ENCODE measurements around the gene FOXRED1. TPM values are rescaled to one million over a fixed set of nuclear protein-coding genes. Genes with fewer than 3 reads are reported as not detected.

The FOXRED1 gene
- total and polyA plus RNA-seq, 7 donors = 12.3 to 27.7 (median 18.3) TPM

GRCh38 chr11:126279191-126279590 lies 10.2 kb downstream of the FOXRED1 start:
- Histone ChIP-seq H3K27me3 (ENCODE audit: insufficient read depth in 3 of 3, low read length in 2 of 3) (no peaks in the 10 kb centered on the region), H3K27ac (no peak overlapping the region), H3K9me3 (no peaks in the 10 kb centered on the region), H3K36me3 (ENCODE audit: insufficient read depth in 1 of 2, low read depth in 1 of 2) (peaks cover 2 to 41% of the 10 kb centered on the region in 2 donors), H3K4me3 (no peak overlapping the region), H3K4me1 (peaks cover 15% of the 10 kb centered on the region)
- 71 to 78% (median 77%) methylated on average over 8 of the region's 8 CpGs for WGBS, 3 donors
- ATAC-seq (no peak), DNase-seq (no peak)
- no peak for TF ChIP-seq CTCF (IDR thresholded peaks at IDR 0.05)
- intact Hi-C loops (cut with DNase I) = no loop called here

- H3K36me3 ChIP-seq (ENCODE audit: insufficient read depth in 1 of 2, low read depth in 1 of 2) = peaks cover 0 to 27% of the 10 kb centered on the region in 2 donors
- H3K27ac ChIP-seq = no peak overlapping the region
- no peak for DNase-seq
- no peaks in the 10 kb centered on the region for H3K9me3 ChIP-seq
- ATAC-seq = no peak
- intact Hi-C loops (cut with DNase I) = no loop called here
- WGBS, 3 donors = 64 to 75% (median 74%) methylated on average over 5 of the region's 5 CpGs
- no peak for TF ChIP-seq CTCF (IDR thresholded peaks at IDR 0.05)
- H3K27me3 ChIP-seq (ENCODE audit: insufficient read depth in 3 of 3, low read length in 2 of 3) = no peaks in the 10 kb centered on the region
- H3K4me1 ChIP-seq = peaks cover 22% of the 10 kb centered on the region
- no peak overlapping the region for H3K4me3 ChIP-seq
Measured at GRCh38 chr11:126280595-126280994, 11.6 kb downstream of the FOXRED1 start.

GRCh38 chr11:126281245-126281644 lies 12.3 kb downstream of the FOXRED1 start:
- Histone ChIP-seq H3K36me3 (ENCODE audit: insufficient read depth in 1 of 2, low read depth in 1 of 2) (peaks cover 0 to 22% of the 10 kb centered on the region in 2 donors), H3K9me3 (no peaks in the 10 kb centered on the region), H3K4me1 (peaks cover 22% of the 10 kb centered on the region), H3K27me3 (ENCODE audit: insufficient read depth in 3 of 3, low read length in 2 of 3) (no peaks in the 10 kb centered on the region), H3K27ac (no peak overlapping the region), H3K4me3 (no peak overlapping the region)
- WGBS, 3 donors = 82 to 90% (median 84%) methylated on average over 6 of the region's 6 CpGs
- DNase-seq = no peak
- intact Hi-C loops (cut with DNase I) = no loop called here
- TF ChIP-seq CTCF (IDR thresholded peaks at IDR 0.05) = no peak
- ATAC-seq = no peak

- intact Hi-C loops (cut with DNase I) = no loop called here
- H3K4me1 ChIP-seq = peaks cover 22% of the 10 kb centered on the region
- ATAC-seq = no peak
- H3K27me3 ChIP-seq (ENCODE audit: insufficient read depth in 3 of 3, low read length in 2 of 3) = no peaks in the 10 kb centered on the region
- peaks cover 0 to 19% of the 10 kb centered on the region in 2 donors for H3K36me3 ChIP-seq (ENCODE audit: insufficient read depth in 1 of 2, low read depth in 1 of 2)
- WGBS, 3 donors = 89 to 95% (median 90%) methylated on average over 10 of the region's 10 CpGs
- H3K27ac ChIP-seq = peak overlapping the region; percentile 94
- no peaks in the 10 kb centered on the region for H3K9me3 ChIP-seq
- no peak for DNase-seq
- peak overlapping the region; percentile 68 for H3K4me3 ChIP-seq
- no peak for TF ChIP-seq CTCF (IDR thresholded peaks at IDR 0.05)
Measured at GRCh38 chr11:126281666-126282175, 12.8 kb downstream of the FOXRED1 start.

- ATAC-seq = peak; percentile 64 to 80 (median 74)
- WGBS, 3 donors = 1 to 2% (median 1%) methylated on average over 15 of the region's 15 CpGs
- peaks cover 0 to 17% of the 10 kb centered on the region in 2 donors for H3K36me3 ChIP-seq (ENCODE audit: insufficient read depth in 1 of 2, low read depth in 1 of 2)
- TF ChIP-seq CTCF (IDR thresholded peaks at IDR 0.05) = no peak
- H3K4me3 ChIP-seq = peak overlapping the region; percentile 68
- H3K27me3 ChIP-seq (ENCODE audit: insufficient read depth in 3 of 3, low read length in 2 of 3) = no peaks in the 10 kb centered on the region
- intact Hi-C loops (cut with DNase I) = no loop called here
- H3K27ac ChIP-seq = peak overlapping the region; percentile 94
- DNase-seq = peak; percentile 56 to 74
- peaks cover 22% of the 10 kb centered on the region for H3K4me1 ChIP-seq
- H3K9me3 ChIP-seq = no peaks in the 10 kb centered on the region
Measured at GRCh38 chr11:126282361-126282735, 13.4 kb downstream of the FOXRED1 start.
